K562 (cell line): ENCODE results near the gene GALNT18. TPM values are rescaled to one million over a fixed set of nuclear protein-coding genes. Genes with fewer than 3 reads are reported as not detected.

Source experiments
- ATAC-seq: fragments of 200-7000 bp; cut with Tn5 transposase; 3 replicates; pipeline ENCODE4 v1.9.1; 2020; ENCODE audit warnings: moderate library complexity
- BruUV-seq: library from RNA; stranded (reverse); fragments of 400-500 nt; replicated peaks from 2 replicates; lab custom pipeline; 2021; lab: Mats Ljungman, UMichigan
- CTCF ChIA-PET: fragments of 300-600 bp; formaldehyde crosslinking; extraction: SDS; loops from one replicate; lab custom pipeline; 2021; ENCODE audit warnings: low intra/inter-chr PET ratio; lab: Yijun Ruan, JAX
- POLR2A ChIA-PET: fragments of 300-600, 350-650 bp; sonication (Branson Sonifier 250); formaldehyde crosslinking; extraction: SDS; loops from one replicate; lab custom pipeline; 2021; ENCODE audit warnings: antibody characterized with exemption, inconsistent platforms; lab: Yijun Ruan, JAX
- DNase-seq, 4 experiments: peaks; one replicate each; pipeline versions ENCODE4 v3.0.0 to v3.0.0-alpha.2; 2011 to 2018; ENCODE audit warnings: low spot score in 3 of 4, mixed read lengths in 3 of 4; ENCODE audit errors: extremely low read depth in 1 of 4
- FAIRE-seq: peaks from 2 replicates; lab custom pipeline; 2011; peaks lifted over from hg19 to GRCh38; lab: Jason Lieb, UNC
- H2AFZ ChIP-seq: 2 replicates; pipeline ENCODE4 v1.6.0; 2011; ENCODE audit warnings: low read depth, low read length, control low read depth, inconsistent platforms
- H3K27ac ChIP-seq: fragments of 200-600 bp; 3 replicates; pipeline ENCODE4 v1.8.0; 2011; ENCODE audit warnings: low read depth, mild to moderate bottlenecking, control low read depth, inconsistent platforms, low read length, moderate library complexity, mixed read lengths; ENCODE audit errors: extremely low read depth
- H3K27me3 ChIP-seq, 2 experiments: fragments of 300-600 bp in 1 of 2; 2 replicates in 1 of 2; 3 replicates in 1 of 2; pipeline versions ENCODE4 v1.6.0 to v1.8.0; 2011; ENCODE audit warnings: inconsistent platforms in 2 of 2, low read length in 2 of 2, mild to moderate bottlenecking in 1 of 2, mixed read lengths in 1 of 2, moderate library complexity in 1 of 2; ENCODE audit not compliant: control insufficient read depth in 2 of 2, insufficient read depth in 2 of 2
- H3K36me3 ChIP-seq: fragments of 300-600 bp; 3 replicates; pipeline ENCODE4 v1.8.0; 2011; ENCODE audit warnings: mild to moderate bottlenecking, low read length, inconsistent platforms; ENCODE audit not compliant: control insufficient read depth, insufficient read depth
- H3K4me1 ChIP-seq, 2 experiments: fragments of 200-600 bp in 1 of 2; replicated peaks in 1 of 2; 2 replicates in 1 of 2; 3 replicates in 1 of 2; pipeline versions ENCODE4 v1.5.1 to v1.8.0; 2011; ENCODE audit warnings: inconsistent platforms in 2 of 2, low read length in 2 of 2, mild to moderate bottlenecking in 1 of 2, mixed read lengths in 1 of 2, moderate library complexity in 1 of 2; ENCODE audit not compliant: control insufficient read depth in 2 of 2, insufficient read depth in 2 of 2
- H3K4me2 ChIP-seq: 2 replicates; pipeline ENCODE4 v1.6.1; 2011; ENCODE audit warnings: low read length, control low read depth, inconsistent platforms, mixed read lengths; ENCODE audit not compliant: insufficient read depth
- H3K4me3 ChIP-seq: fragments of 200-600 bp; sonication (generic), shearing (Covaris generic); 2 replicates; pipeline ENCODE4 v1.5.1; 2016; ENCODE audit warnings: control low read depth, inconsistent platforms
- H3K79me2 ChIP-seq: fragments of 200-600 bp; 3 replicates; pipeline ENCODE4 v1.8.0; 2011; ENCODE audit warnings: low read length, inconsistent platforms; ENCODE audit not compliant: control insufficient read depth, insufficient read depth
- H3K9ac ChIP-seq, 2 experiments: 2 replicates each; pipeline versions ENCODE4 v1.6.0 to v1.6.1; 2011; ENCODE audit warnings: low read depth in 2 of 2, low read length in 2 of 2, control low read depth in 1 of 2, inconsistent platforms in 1 of 2, mild to moderate bottlenecking in 1 of 2, mixed read lengths in 1 of 2; ENCODE audit not compliant: insufficient read depth in 1 of 2
- H3K9me1 ChIP-seq: one replicate; pipeline ENCODE4 v1.6.0; 2011; ENCODE audit warnings: inconsistent platforms, mild to moderate bottlenecking, low read length, moderate library complexity; ENCODE audit not compliant: control insufficient read depth, insufficient read depth
- H3K9me3 ChIP-seq: replicated peaks from 2 replicates; pipeline ENCODE4 v1.5.1; 2011; ENCODE audit warnings: low read depth, low read length, inconsistent platforms; ENCODE audit not compliant: control insufficient read depth, insufficient read depth
- H4K20me1 ChIP-seq: replicated peaks from 2 replicates; pipeline ENCODE4 v1.6.1; 2011; ENCODE audit warnings: low read length, inconsistent platforms, mixed read lengths; ENCODE audit not compliant: control insufficient read depth, insufficient read depth
- ASH1L ChIP-seq: fragments of 450-650 bp; IDR thresholded peaks from 2 replicates; pipeline ENCODE4 v1.6.1; 2018; ENCODE audit warnings: borderline replicate concordance, mild to moderate bottlenecking, low read depth; ENCODE audit not compliant: partially characterized antibody
- CREM ChIP-seq: IDR thresholded peaks from 2 replicates; pipeline ENCODE4 v1.6.1; 2014; ENCODE audit warnings: antibody characterized with exemption, low read depth
- DACH1 ChIP-seq: fragments of 450-650 bp; IDR thresholded peaks from 2 replicates; pipeline ENCODE4 v1.6.1; 2018; ENCODE audit not compliant: partially characterized antibody
- FOS ChIP-seq: IDR thresholded peaks from 3 replicates; pipeline ENCODE4 v1.6.1; 2011; ENCODE audit not compliant: insufficient read length; ENCODE audit errors: extremely low read depth
- FOXA3 ChIP-seq, 2 experiments: fragments of 450-650 bp in 1 of 2; sonication (generic) in 1 of 2; formaldehyde crosslinking; IDR thresholded peaks in 1 of 2; conservative IDR thresholded peaks in 1 of 2; 2 replicates each; pipeline versions ENCODE4 v1.4.0 to v1.8.0; 2020 to 2022; ENCODE audit warnings: mild to moderate bottlenecking in 2 of 2, missing genetic modification reagents in 1 of 2
- HLTF ChIP-seq: fragments of 450-650 bp; IDR thresholded peaks from 2 replicates; pipeline ENCODE4 v1.6.1; 2016
- KHSRP ChIP-seq: fragments of 450-650 bp; IDR thresholded peaks from 2 replicates; pipeline ENCODE4 v1.6.1; 2017
- MTA3 ChIP-seq: fragments of 450-650 bp; formaldehyde crosslinking; IDR thresholded peaks from 2 replicates; pipeline ENCODE4 v1.6.1; 2017; ENCODE audit warnings: mild to moderate bottlenecking, borderline replicate concordance
- POLR2A ChIP-seq: fragments of 450-650 bp; conservative IDR thresholded peaks from 2 replicates; pipeline ENCODE4 v1.6.1; 2016
- SAFB ChIP-seq: fragments of 200-400 bp; formaldehyde crosslinking; IDR thresholded peaks from 2 replicates; pipeline ENCODE4 v1.6.1; 2017; ENCODE audit warnings: low read depth, low read length, borderline replicate concordance
- SMAD4 ChIP-seq: fragments of 250-450 bp; sonication (Bioruptor Pico); conservative IDR thresholded peaks from 2 replicates; pipeline ENCODE4 v1.8.0; 2021; ENCODE audit warnings: inconsistent platforms, mild to moderate bottlenecking, moderate library complexity
- ZNF212 ChIP-seq: fragments of 450-650 bp; formaldehyde crosslinking; IDR thresholded peaks from 2 replicates; pipeline ENCODE4 v1.4.0; 2020; ENCODE audit warnings: mild to moderate bottlenecking
- ZNF232 ChIP-seq: sonication (generic); formaldehyde crosslinking; IDR thresholded peaks from 2 replicates; pipeline ENCODE4 v1.8.0; 2022; ENCODE audit warnings: mild to moderate bottlenecking, missing genetic modification reagents
- WGBS: fragments of 100-300 bp; shearing (Covaris generic); methylation state at CpG from one replicate; pipeline ENCODE4 v1.1.6; 2016; ENCODE audit warnings: low coverage, mixed read lengths; ENCODE audit not compliant: insufficient coverage; ENCODE audit errors: missing lambda C conversion rate; 5-methylcytosine and 5-hydroxymethylcytosine counted together
- in situ Hi-C: fragments of 300-500 bp; cut with MboI; formaldehyde crosslinking; loops from 4 replicates; pipeline ENCODE4 v1.15.0; 2018; ENCODE audit warnings: inconsistent platforms, mixed read lengths
- intact Hi-C: fragments of 100-400 bp; cut with micrococcal nuclease; formaldehyde crosslinking; loops from 2 replicates; pipeline ENCODE4 v1.14.2; 2022
- polyA plus RNA-seq, 8 experiments: library from polyadenylated mRNA; depleted of rRNA in 4 of 8; stranded (reverse) in 5 of 8; unstranded in 3 of 8; fragments of >200 nt; fragmentation: Nextera tagmentation in 2 of 8; fragmentation: Illumina TruSeq in 1 of 8; extraction: Ambion mirVana in 2 of 8; extraction: Trizol in 1 of 8; gene quantifications; 2 replicates each; pipeline versions ENCODE4 v1.2.1 to v1.2.3, GENCODE V29; 2011 to 2014; ENCODE audit warnings: inconsistent platforms in 1 of 8, missing spikeins in 1 of 8
- total RNA-seq, 7 experiments: library from RNA; depleted of rRNA in 6 of 7; stranded (reverse); fragments of >200 nt in 6 of 7; fragmentation: Illumina TruSeq in 2 of 7; extraction: Trizol in 2 of 7; gene quantifications; 2 replicates each; pipeline versions ENCODE4 v1.2.1 to v1.2.3, GENCODE V29; 2011 to 2021; ENCODE audit warnings: low replicate concordance in 1 of 7
- TF ChIP-seq, protein P1 (sequence below): IDR thresholded peaks from 2 replicates; pipeline ENCODE4 v1.6.1; 2016; ENCODE audit warnings: missing genetic modification characterization, missing compliant biosample characterization
- TF ChIP-seq, protein P2 (sequence below): IDR thresholded peaks from 3 replicates; pipeline ENCODE4 v1.6.1; 2011; ENCODE audit warnings: borderline replicate concordance, mild to moderate bottlenecking, moderate library complexity; ENCODE audit not compliant: insufficient read length; ENCODE audit errors: extremely low read depth
- TF ChIP-seq, protein P3 (sequence below), 2 experiments: fragments of 450-650 bp; conservative IDR thresholded peaks; 2 replicates each; pipeline ENCODE4 v1.6.1; 2017; ENCODE audit warnings: mild to moderate bottlenecking in 2 of 2, moderate library complexity in 2 of 2

The GALNT18 gene
- total and polyA plus RNA-seq, 9 of the 15 experiments (the other 6 are each of a cell fraction or from before 2014, with no cell fraction given) = not detected

DNA sequence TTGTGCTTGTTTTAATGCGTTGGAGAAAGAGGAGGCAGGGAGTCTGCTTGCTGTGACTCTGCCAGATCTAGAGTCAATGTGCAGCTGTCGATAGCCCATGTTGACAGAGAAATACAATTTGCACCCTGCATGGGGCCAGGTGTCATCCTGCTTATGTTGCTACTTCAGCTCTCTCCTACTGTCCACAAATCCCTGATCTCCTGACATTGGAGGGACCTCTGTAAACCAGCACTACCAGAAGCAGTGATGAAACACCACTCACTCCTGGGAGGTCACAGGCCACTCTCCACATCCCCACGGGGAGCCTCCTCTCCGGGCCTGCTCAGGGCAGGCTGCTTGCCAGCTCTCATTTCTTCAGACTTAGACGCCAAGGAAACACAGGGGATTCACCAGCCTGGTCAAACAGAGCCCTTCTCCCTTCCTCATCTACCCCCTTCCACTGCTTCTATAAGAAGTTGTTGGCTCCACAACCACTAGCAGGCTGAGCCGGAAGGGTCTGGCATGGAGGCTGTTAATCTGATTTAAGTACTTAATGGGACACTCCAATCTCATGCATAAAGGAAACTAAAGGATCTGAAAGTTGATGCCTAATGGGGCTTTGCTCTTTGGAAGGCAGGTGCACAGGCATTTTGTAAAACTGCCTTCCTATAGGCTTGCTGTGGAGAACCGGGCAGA lies 238.8 kb downstream of the GALNT18 start (continued):
- TF ChIP-seq KHSRP (no peak), HLTF (no peak), SAFB (no peak), MTA3 (no peak), FOS (no peak), SMAD4 (CRISPR knock-in tag) (no peak), ZNF232 (CRISPR knock-in tag) (no peak), POLR2A (no peak)

DNA sequence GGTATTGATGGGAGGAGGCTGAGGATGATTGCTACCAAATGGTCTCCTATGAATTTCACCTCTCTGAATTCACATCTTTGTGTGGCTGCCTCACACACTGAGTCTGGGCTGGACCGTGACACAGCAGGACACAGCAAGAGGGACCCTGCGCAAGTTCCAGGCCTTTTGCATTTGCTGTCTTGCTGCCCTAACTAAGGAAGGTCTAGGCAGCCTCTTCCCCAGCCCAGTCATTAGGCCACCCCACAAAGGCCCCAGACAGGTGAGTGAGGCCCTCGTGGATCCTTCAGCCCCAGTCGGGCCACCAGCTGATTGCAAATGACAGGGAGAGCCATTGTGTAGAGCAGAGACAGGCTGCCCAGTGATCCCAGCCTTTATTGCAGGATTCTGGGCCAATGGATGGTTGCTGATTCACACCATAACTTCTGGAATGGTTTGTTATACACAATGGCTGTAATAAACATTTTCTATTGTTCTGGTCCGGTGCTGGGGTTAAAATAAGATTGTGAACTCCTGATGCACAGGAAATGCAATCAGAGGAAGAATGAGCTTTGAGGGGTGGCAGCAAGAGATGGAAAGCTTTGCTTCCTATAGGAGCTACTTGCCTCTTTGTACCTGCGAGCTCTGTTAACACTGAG lies 240.2 kb downstream of the GALNT18 start:
- no peaks in the 10 kb centered on the region for H3K4me1 ChIP-seq
- no peaks in the 10 kb centered on the region for H3K36me3 ChIP-seq
- DNase-seq (no peak), ATAC-seq (no peak), FAIRE-seq (no peak)
- intact Hi-C loops (no loop called here), in situ Hi-C loops (no loop called here)
- BruUV-seq = no TSS peak
- no peak overlapping the region for H3K4me3 ChIP-seq
- no peaks in the 10 kb centered on the region for H3K9me3 ChIP-seq
- ChIA-PET CTCF (no interaction called here), POLR2A (interaction anchor here (0.6 to 0.9 kb wide), 2 partner anchors 31 to 252 kb away, joined by 3 to 4 read pairs; no protein-coding TSS in a partner anchor)
- H3K27ac ChIP-seq = no peak overlapping the region
- H2AFZ ChIP-seq = no peak overlapping the region
- WGBS = 0% methylated on average over 6 of the region's 6 CpGs
- peaks cover 0 to 7% of the 10 kb centered on the region in 2 experiments; a peak in 2 of 5 replicates for H3K27me3 ChIP-seq
- H3K9ac ChIP-seq = no peak overlapping the region
- no peaks in the 10 kb centered on the region for H4K20me1 ChIP-seq
- H3K79me2 ChIP-seq = no peaks in the 10 kb centered on the region
- no peak overlapping the region for H3K4me2 ChIP-seq
- H3K9me1 ChIP-seq = no peaks in the 10 kb centered on the region
- TF ChIP-seq, protein P1, sequence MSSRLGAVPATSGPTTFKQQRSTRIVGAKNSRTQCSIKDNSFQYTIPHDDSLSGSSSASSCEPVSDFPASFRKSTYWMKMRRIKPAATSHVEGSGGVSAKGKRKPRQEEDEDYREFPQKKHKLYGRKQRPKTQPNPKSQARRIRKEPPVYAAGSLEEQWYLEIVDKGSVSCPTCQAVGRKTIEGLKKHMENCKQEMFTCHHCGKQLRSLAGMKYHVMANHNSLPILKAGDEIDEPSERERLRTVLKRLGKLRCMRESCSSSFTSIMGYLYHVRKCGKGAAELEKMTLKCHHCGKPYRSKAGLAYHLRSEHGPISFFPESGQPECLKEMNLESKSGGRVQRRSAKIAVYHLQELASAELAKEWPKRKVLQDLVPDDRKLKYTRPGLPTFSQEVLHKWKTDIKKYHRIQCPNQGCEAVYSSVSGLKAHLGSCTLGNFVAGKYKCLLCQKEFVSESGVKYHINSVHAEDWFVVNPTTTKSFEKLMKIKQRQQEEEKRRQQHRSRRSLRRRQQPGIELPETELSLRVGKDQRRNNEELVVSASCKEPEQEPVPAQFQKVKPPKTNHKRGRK = no peak
- TF ChIP-seq CREM (no peak), ASH1L (no peak), ZNF212 (CRISPR knock-in tag) (no peak), DACH1 (no peak), FOXA3 (CRISPR knock-in tag; conservative IDR thresholded peaks at IDR 0.05 in 1 of 2, IDR thresholded peaks at IDR 0.05 in 1 of 2) (no peak)
- TF ChIP-seq, protein P2, sequence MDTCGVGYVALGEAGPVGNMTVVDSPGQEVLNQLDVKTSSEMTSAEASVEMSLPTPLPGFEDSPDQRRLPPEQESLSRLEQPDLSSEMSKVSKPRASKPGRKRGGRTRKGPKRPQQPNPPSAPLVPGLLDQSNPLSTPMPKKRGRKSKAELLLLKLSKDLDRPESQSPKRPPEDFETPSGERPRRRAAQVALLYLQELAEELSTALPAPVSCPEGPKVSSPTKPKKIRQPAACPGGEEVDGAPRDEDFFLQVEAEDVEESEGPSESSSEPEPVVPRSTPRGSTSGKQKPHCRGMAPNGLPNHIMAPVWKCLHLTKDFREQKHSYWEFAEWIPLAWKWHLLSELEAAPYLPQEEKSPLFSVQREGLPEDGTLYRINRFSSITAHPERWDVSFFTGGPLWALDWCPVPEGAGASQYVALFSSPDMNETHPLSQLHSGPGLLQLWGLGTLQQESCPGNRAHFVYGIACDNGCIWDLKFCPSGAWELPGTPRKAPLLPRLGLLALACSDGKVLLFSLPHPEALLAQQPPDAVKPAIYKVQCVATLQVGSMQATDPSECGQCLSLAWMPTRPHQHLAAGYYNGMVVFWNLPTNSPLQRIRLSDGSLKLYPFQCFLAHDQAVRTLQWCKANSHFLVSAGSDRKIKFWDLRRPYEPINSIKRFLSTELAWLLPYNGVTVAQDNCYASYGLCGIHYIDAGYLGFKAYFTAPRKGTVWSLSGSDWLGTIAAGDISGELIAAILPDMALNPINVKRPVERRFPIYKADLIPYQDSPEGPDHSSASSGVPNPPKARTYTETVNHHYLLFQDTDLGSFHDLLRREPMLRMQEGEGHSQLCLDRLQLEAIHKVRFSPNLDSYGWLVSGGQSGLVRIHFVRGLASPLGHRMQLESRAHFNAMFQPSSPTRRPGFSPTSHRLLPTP = no peak
- TF ChIP-seq, protein P3, sequence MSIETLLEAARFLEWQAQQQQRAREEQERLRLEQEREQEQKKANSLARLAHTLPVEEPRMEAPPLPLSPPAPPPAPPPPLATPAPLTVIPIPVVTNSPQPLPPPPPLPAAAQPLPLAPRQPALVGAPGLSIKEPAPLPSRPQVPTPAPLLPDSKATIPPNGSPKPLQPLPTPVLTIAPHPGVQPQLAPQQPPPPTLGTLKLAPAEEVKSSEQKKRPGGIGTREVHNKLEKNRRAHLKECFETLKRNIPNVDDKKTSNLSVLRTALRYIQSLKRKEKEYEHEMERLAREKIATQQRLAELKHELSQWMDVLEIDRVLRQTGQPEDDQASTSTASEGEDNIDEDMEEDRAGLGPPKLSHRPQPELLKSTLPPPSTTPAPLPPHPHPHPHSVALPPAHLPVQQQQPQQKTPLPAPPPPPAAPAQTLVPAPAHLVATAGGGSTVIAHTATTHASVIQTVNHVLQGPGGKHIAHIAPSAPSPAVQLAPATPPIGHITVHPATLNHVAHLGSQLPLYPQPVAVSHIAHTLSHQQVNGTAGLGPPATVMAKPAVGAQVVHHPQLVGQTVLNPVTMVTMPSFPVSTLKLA (conservative IDR thresholded peaks at IDR 0.05) = no peak
